Colonic mucosa (tissue), 4 donors: ENCODE data around the gene PARD3B. TPM values are rescaled to one million over a fixed set of nuclear protein-coding genes. Genes with fewer than 3 reads are reported as not detected.

Experiments used
- DNase-seq: peaks from one replicate; pipeline ENCODE4 v3.0.0-alpha.2; 2020
- H3K27ac ChIP-seq: fragments of 200-600 bp; one replicate; pipeline ENCODE4 v1.8.0; 2021
- H3K27me3 ChIP-seq: fragments of 200-600 bp; one replicate; pipeline ENCODE4 v1.8.0; 2021
- H3K36me3 ChIP-seq: fragments of 200-600 bp; one replicate; pipeline ENCODE4 v1.8.0; 2021
- H3K4me1 ChIP-seq: fragments of 200-600 bp; one replicate; pipeline ENCODE4 v1.8.0; 2021; ENCODE audit warnings: mild to moderate bottlenecking
- H3K4me3 ChIP-seq: fragments of 200-600 bp; one replicate; pipeline ENCODE4 v1.8.0; 2021
- H3K9ac ChIP-seq, 2 donors: one replicate each; pipeline ENCODE4 v1.7.0; 2013; ENCODE audit warnings: control low read depth in 2 of 2, low read depth in 2 of 2, low read length in 2 of 2
- H3K9me3 ChIP-seq: fragments of 200-600 bp; one replicate; pipeline ENCODE4 v1.8.0; 2021
- intact Hi-C: fragments of 100-400 bp; cut with DNase I; formaldehyde crosslinking; loops from one replicate; pipeline ENCODE4 v1.14.1; 2022
- total RNA-seq, 2 donors: library from RNA; stranded (reverse); fragmentation: NEBNext Ultra II Directional in 1 of 2; extraction: Animal tissue kit (Norgen Biotek cat#: 25700) in 1 of 2; gene quantifications; one replicate each; pipeline ENCODE4 v1.2.1, GENCODE V29; 2021
- TF ChIP-seq, protein P1 (sequence below): fragments of 200-600 bp; IDR thresholded peaks from one replicate; pipeline ENCODE4 v1.8.0; 2022; ENCODE audit warnings: antibody characterized with exemption, mild to moderate bottlenecking
- donor health status: healthy.
- donor health status: DM: no; HTN: no; CAD: no.
- donor health status: DM: no; HTN: no; CAD: no.

Gene PARD3B
- total RNA-seq, 2 donors from 2014 or later: 20.0 to 24.2 TPM

- TF ChIP-seq, protein P1, sequence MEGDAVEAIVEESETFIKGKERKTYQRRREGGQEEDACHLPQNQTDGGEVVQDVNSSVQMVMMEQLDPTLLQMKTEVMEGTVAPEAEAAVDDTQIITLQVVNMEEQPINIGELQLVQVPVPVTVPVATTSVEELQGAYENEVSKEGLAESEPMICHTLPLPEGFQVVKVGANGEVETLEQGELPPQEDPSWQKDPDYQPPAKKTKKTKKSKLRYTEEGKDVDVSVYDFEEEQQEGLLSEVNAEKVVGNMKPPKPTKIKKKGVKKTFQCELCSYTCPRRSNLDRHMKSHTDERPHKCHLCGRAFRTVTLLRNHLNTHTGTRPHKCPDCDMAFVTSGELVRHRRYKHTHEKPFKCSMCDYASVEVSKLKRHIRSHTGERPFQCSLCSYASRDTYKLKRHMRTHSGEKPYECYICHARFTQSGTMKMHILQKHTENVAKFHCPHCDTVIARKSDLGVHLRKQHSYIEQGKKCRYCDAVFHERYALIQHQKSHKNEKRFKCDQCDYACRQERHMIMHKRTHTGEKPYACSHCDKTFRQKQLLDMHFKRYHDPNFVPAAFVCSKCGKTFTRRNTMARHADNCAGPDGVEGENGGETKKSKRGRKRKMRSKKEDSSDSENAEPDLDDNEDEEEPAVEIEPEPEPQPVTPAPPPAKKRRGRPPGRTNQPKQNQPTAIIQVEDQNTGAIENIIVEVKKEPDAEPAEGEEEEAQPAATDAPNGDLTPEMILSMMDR: no peak
- no peak for DNase-seq
- Histone ChIP-seq H3K4me1 (no peaks in the 10 kb centered on the region), H3K4me3 (no peak overlapping the region), H3K36me3 (no peaks in the 10 kb centered on the region), H3K9ac (no peak overlapping the region), H3K27ac (no peak overlapping the region), H3K9me3 (no peaks in the 10 kb centered on the region), H3K27me3 (no peaks in the 10 kb centered on the region)
- intact Hi-C loops: no loop called here
Observed at GRCh38 chr2:205511221-205511620, 965.9 kb downstream of the PARD3B start.

- H3K36me3 ChIP-seq: no peaks in the 10 kb centered on the region
- no peak for DNase-seq
- no peaks in the 10 kb centered on the region for H3K4me1 ChIP-seq
- intact Hi-C loops: no loop called here
- no peak overlapping the region for H3K9ac ChIP-seq
- no peaks in the 10 kb centered on the region for H3K27me3 ChIP-seq
- no peak overlapping the region for H3K27ac ChIP-seq
- TF ChIP-seq, protein P1: no peak
- H3K9me3 ChIP-seq: no peaks in the 10 kb centered on the region
- no peak overlapping the region for H3K4me3 ChIP-seq
Observed at GRCh38 chr2:205511641-205512040, 966.4 kb downstream of the PARD3B start.

DNA sequence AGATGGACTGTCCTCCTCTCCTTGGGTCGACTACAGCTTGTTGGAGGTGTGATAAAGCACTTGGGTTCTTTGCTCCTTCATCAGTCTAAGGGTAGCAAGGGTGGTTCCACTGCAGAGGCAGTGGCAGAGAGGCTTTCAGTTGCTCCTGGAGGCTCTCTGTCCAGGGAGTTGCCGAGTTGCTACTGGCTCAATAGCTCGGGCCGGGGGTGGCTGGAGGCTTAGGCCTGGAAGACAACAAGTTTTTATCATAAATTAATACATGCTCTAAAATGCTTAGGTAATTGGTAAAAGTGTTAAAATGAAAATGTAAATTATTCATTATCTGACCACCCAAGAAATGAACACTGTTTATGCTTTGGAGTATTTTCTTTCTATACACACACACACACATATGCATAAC, 975.0 kb downstream of the PARD3B start:
- TF ChIP-seq, protein P1: no peak
- DNase-seq: no peak
- no peaks in the 10 kb centered on the region for H3K27me3 ChIP-seq
- no peaks in the 10 kb centered on the region for H3K9me3 ChIP-seq
- no peak overlapping the region for H3K27ac ChIP-seq
- intact Hi-C loops: no loop called here
- no peak overlapping the region for H3K4me3 ChIP-seq
- H3K36me3 ChIP-seq: no peaks in the 10 kb centered on the region
- no peaks in the 10 kb centered on the region for H3K4me1 ChIP-seq
- H3K9ac ChIP-seq: no peak overlapping the region

GRCh38 chr2:205524656-205525055, 979.4 kb downstream of the PARD3B start:
- Histone ChIP-seq H3K27me3 (no peaks in the 10 kb centered on the region), H3K9me3 (no peaks in the 10 kb centered on the region), H3K9ac (no peak overlapping the region), H3K4me1 (no peaks in the 10 kb centered on the region), H3K36me3 (no peaks in the 10 kb centered on the region), H3K4me3 (no peak overlapping the region), H3K27ac (no peak overlapping the region)
- TF ChIP-seq, protein P1: no peak
- intact Hi-C loops: no loop called here
- peak; percentile 24 for DNase-seq

DNA sequence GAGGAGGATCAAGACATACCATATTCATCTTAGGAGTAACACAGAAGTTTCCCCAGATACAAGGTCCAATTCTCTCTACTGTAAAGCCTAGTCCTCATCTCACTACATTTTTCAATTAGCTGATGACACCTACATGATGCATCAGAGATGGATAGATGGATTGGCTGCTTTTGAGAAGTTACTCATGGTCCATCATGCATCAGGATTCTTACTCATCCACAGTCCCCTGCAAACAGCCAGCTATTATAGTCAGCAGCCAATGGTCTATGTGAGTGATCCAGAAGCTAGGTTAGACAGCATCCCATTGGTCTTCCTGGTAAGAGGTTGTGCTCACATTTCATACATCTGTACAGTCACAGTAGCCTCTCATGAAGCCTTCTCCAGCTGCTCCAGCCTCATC, 982.5 kb downstream of the PARD3B start:
- TF ChIP-seq, protein P1: no peak
- intact Hi-C loops: no loop called here
- H3K27me3 ChIP-seq: no peaks in the 10 kb centered on the region
- no peaks in the 10 kb centered on the region for H3K36me3 ChIP-seq
- H3K4me3 ChIP-seq: no peak overlapping the region
- no peak for DNase-seq
- no peak overlapping the region for H3K27ac ChIP-seq
- no peaks in the 10 kb centered on the region for H3K9me3 ChIP-seq
- no peak overlapping the region for H3K9ac ChIP-seq
- H3K4me1 ChIP-seq: no peaks in the 10 kb centered on the region

DNA sequence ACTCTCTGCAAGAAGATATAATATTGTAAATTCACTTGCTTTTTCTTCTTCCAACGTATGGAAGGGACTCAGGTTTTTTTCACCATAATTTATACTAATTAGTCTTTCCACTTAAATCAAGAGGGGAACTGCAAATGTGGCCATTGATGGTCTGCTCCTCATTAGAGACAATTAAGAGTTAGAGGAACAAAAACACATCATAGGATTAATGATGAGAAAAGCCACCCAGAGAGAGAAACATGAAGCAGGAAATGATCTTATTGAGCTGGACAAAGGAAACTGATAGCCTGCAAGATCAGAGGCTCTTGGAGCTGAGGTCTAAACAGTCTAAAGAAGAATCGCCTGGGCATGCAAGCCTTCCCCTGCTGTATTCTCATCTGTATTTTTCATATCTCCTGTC, 985.8 kb downstream of the PARD3B start:
- DNase-seq: no peak
- H3K36me3 ChIP-seq: no peaks in the 10 kb centered on the region
- TF ChIP-seq, protein P1: no peak
- intact Hi-C loops: no loop called here
- H3K27me3 ChIP-seq: no peaks in the 10 kb centered on the region
- no peak overlapping the region for H3K9ac ChIP-seq
- H3K27ac ChIP-seq: no peak overlapping the region
- no peaks in the 10 kb centered on the region for H3K9me3 ChIP-seq
- no peak overlapping the region for H3K4me3 ChIP-seq
- H3K4me1 ChIP-seq: no peaks in the 10 kb centered on the region
